SU-DHL-6 (cell line): ENCODE measurements around the gene RNF227.

Experiments
- H2AFZ ChIP-seq: fragments of 200-600 bp; sonication (generic); 2 replicates; pipeline ENCODE4 v1.6.1; 2014; ENCODE audit warnings: low read depth, mild to moderate bottlenecking, moderate library complexity, mixed read lengths, antibody characterized with exemption, low read length; ENCODE audit not compliant: severe bottlenecking
- H3F3A ChIP-seq: fragments of 200-600 bp; shearing (Covaris generic); 2 replicates; pipeline ENCODE4 v1.6.0; 2016; ENCODE audit warnings: antibody characterized with exemption, mild to moderate bottlenecking; ENCODE audit not compliant: insufficient read depth
- H3K27ac ChIP-seq: fragments of 200-600 bp; sonication (generic); 2 replicates; pipeline ENCODE4 v1.5.1; 2016; ENCODE audit warnings: low read depth, mild to moderate bottlenecking, low read length, moderate library complexity, mixed read lengths
- H3K27me3 ChIP-seq: fragments of 200-600 bp; sonication (generic), shearing (Covaris generic); 2 replicates; pipeline ENCODE4 v1.6.0; 2014; ENCODE audit warnings: mild to moderate bottlenecking, low read length
- H3K36me3 ChIP-seq: fragments of 200-600 bp; sonication (generic); 2 replicates; pipeline ENCODE4 v1.6.1; 2014; ENCODE audit warnings: mild to moderate bottlenecking, low read length, mixed read lengths
- H3K4me2 ChIP-seq: fragments of 300-600, 200-600 bp; shearing (Covaris generic), sonication (generic); 2 replicates; pipeline ENCODE4 v1.6.0; 2014; ENCODE audit warnings: low read length, low read depth, mild to moderate bottlenecking; ENCODE audit not compliant: poor library complexity, severe bottlenecking
- H3K4me3 ChIP-seq: fragments of 200-600 bp; sonication (generic); 2 replicates; pipeline ENCODE4 v1.5.1; 2014; ENCODE audit warnings: antibody characterized with exemption, low read length, mild to moderate bottlenecking, mixed read lengths; ENCODE audit not compliant: insufficient read depth, poor library complexity, severe bottlenecking
- H3K79me2 ChIP-seq: fragments of 200-600 bp; sonication (generic); 2 replicates; pipeline ENCODE4 v1.6.1; 2014; ENCODE audit warnings: mild to moderate bottlenecking, low read length, moderate library complexity; ENCODE audit not compliant: insufficient read depth
- H3K9ac ChIP-seq: fragments of 200-600 bp; sonication (generic); 2 replicates; pipeline ENCODE4 v1.7.0; 2014; ENCODE audit warnings: mild to moderate bottlenecking, low read length
- H3K9me2 ChIP-seq: fragments of 200-600 bp; sonication (generic); replicated peaks from 2 replicates; pipeline ENCODE4 v1.6.1; 2014; ENCODE audit warnings: low read length; ENCODE audit not compliant: insufficient read depth
- H3K9me3 ChIP-seq: fragments of 200-600 bp; sonication (generic); 2 replicates; pipeline ENCODE4 v1.6.1; 2014; ENCODE audit warnings: low read length, mixed read lengths; ENCODE audit not compliant: insufficient read depth
- H4K20me1 ChIP-seq: fragments of 200-600 bp; sonication (generic); 2 replicates; pipeline ENCODE4 v1.6.1; 2014; ENCODE audit warnings: low read depth, mild to moderate bottlenecking, antibody characterized with exemption, low read length, moderate library complexity, mixed read lengths
- CTCF ChIP-seq: fragments of 200-600 bp; sonication (generic); IDR thresholded peaks from one replicate; pipeline ENCODE4 v1.5.1; 2017; ENCODE audit warnings: antibody characterized with exemption, mild to moderate bottlenecking, low read length, moderate library complexity; ENCODE audit not compliant: insufficient read depth, poor library complexity, severe bottlenecking
- EZH2phosphoT487 ChIP-seq: fragments of 200-600 bp; sonication (generic), shearing (Covaris generic); conservative IDR thresholded peaks from 2 replicates; pipeline ENCODE4 v1.6.1; 2018; ENCODE audit warnings: mild to moderate bottlenecking, antibody characterized with exemption, low read length, moderate library complexity, mixed read lengths

Gene RNF227

GRCh38 chr17:7909089-7909488 lies 7.0 kb downstream of the RNF227 start:
- H3F3A ChIP-seq = peaks cover 11% of the 10 kb centered on the region
- no peaks in the 10 kb centered on the region for H3K9me2 ChIP-seq
- H3K4me2 ChIP-seq = no peak overlapping the region
- H3K9me3 ChIP-seq = no peaks in the 10 kb centered on the region
- no peak overlapping the region for H3K27ac ChIP-seq
- TF ChIP-seq CTCF = no peak
- no peak for TF ChIP-seq EZH2phosphoT487
- no peaks in the 10 kb centered on the region for H4K20me1 ChIP-seq
- H2AFZ ChIP-seq = no peak overlapping the region
- H3K4me3 ChIP-seq = no peak overlapping the region
- H3K36me3 ChIP-seq = peaks cover 5% of the 10 kb centered on the region
- H3K79me2 ChIP-seq = no peaks in the 10 kb centered on the region
- H3K9ac ChIP-seq = no peak overlapping the region
- no peaks in the 10 kb centered on the region for H3K27me3 ChIP-seq

- Histone ChIP-seq H3K79me2 (no peaks in the 10 kb centered on the region), H4K20me1 (no peaks in the 10 kb centered on the region), H3K9ac (no peak overlapping the region), H3K9me2 (no peaks in the 10 kb centered on the region), H2AFZ (no peak overlapping the region), H3K27ac (no peak overlapping the region), H3K4me3 (no peak overlapping the region), H3K9me3 (no peaks in the 10 kb centered on the region), H3K27me3 (no peaks in the 10 kb centered on the region), H3K36me3 (peaks cover 12% of the 10 kb centered on the region), H3F3A (no peaks in the 10 kb centered on the region), H3K4me2 (no peak overlapping the region)
- no peak for TF ChIP-seq EZH2phosphoT487
- TF ChIP-seq CTCF = no peak
Measured at GRCh38 chr17:7903154-7904103, 12.7 kb downstream of the RNF227 start.

DNA sequence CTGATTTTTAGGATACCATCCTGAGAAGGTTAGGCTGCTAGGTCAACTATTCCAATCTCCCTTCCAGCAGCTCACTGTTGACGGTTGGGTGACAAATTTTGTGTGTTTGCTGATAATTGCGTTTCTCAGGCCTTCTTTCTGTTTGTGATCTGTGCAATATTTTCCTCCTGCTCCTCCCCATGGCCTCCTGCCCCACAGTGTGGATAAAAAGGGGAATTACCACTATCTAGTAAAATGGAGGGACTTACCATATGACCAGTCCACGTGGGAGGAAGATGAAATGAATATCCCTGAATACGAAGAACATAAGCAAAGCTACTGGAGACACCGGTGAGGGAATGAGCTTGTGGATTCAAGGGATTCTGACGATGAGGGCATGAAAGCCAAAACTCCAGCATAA lies 18.3 kb downstream of the RNF227 start:
- no peak overlapping the region for H3K27ac ChIP-seq
- H3K4me2 ChIP-seq = no peak overlapping the region
- peaks cover 16% of the 10 kb centered on the region; the same call in 1 of the 2 replicates for H3K36me3 ChIP-seq
- no peak overlapping the region for H2AFZ ChIP-seq
- no peaks in the 10 kb centered on the region for H3K27me3 ChIP-seq
- TF ChIP-seq EZH2phosphoT487 (no peak), CTCF (no peak)
- no peaks in the 10 kb centered on the region for H3K9me2 ChIP-seq
- H3K4me3 ChIP-seq = no peak overlapping the region
- no peak overlapping the region for H3K9ac ChIP-seq
- no peaks in the 10 kb centered on the region for H3K79me2 ChIP-seq
- no peaks in the 10 kb centered on the region for H3K9me3 ChIP-seq
- no peaks in the 10 kb centered on the region for H4K20me1 ChIP-seq
- H3F3A ChIP-seq = no peaks in the 10 kb centered on the region
